Epithelial cell of esophagus (primary cell): ENCODE measurements around the gene RAPGEF2.

Experiments used
- DNase-seq: peaks from one replicate; pipeline ENCODE4 v3.0.0; 2010; ENCODE audit warnings: low read depth
- H3K4me3 ChIP-seq: 2 replicates; pipeline ENCODE4 v1.5.1; 2011; ENCODE audit warnings: mild to moderate bottlenecking, low read length, control low read depth
- TF ChIP-seq, protein P1 (sequence below): IDR thresholded peaks from 2 replicates; pipeline ENCODE4 v1.5.1; 2011; ENCODE audit warnings: low read depth, mild to moderate bottlenecking, low read length, control low read depth, inconsistent platforms; ENCODE audit not compliant: insufficient read depth; ENCODE audit errors: missing control alignments

RAPGEF2 gene

GRCh38 chr4:159235779-159236368, 133.0 kb downstream of the RAPGEF2 start:
- TF ChIP-seq, protein P1, sequence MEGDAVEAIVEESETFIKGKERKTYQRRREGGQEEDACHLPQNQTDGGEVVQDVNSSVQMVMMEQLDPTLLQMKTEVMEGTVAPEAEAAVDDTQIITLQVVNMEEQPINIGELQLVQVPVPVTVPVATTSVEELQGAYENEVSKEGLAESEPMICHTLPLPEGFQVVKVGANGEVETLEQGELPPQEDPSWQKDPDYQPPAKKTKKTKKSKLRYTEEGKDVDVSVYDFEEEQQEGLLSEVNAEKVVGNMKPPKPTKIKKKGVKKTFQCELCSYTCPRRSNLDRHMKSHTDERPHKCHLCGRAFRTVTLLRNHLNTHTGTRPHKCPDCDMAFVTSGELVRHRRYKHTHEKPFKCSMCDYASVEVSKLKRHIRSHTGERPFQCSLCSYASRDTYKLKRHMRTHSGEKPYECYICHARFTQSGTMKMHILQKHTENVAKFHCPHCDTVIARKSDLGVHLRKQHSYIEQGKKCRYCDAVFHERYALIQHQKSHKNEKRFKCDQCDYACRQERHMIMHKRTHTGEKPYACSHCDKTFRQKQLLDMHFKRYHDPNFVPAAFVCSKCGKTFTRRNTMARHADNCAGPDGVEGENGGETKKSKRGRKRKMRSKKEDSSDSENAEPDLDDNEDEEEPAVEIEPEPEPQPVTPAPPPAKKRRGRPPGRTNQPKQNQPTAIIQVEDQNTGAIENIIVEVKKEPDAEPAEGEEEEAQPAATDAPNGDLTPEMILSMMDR, result no peak
- H3K4me3 ChIP-seq, result no peak overlapping the region
- no peak for DNase-seq

GRCh38 chr4:159237975-159238374, 135.1 kb downstream of the RAPGEF2 start:
- DNase-seq, result no peak
- no peak overlapping the region for H3K4me3 ChIP-seq
- TF ChIP-seq, protein P1, result no peak

- H3K4me3 ChIP-seq, result no peak overlapping the region
- TF ChIP-seq, protein P1, result no peak
- no peak for DNase-seq
Measured at GRCh38 chr4:159238631-159239030, 135.8 kb downstream of the RAPGEF2 start.

DNA sequence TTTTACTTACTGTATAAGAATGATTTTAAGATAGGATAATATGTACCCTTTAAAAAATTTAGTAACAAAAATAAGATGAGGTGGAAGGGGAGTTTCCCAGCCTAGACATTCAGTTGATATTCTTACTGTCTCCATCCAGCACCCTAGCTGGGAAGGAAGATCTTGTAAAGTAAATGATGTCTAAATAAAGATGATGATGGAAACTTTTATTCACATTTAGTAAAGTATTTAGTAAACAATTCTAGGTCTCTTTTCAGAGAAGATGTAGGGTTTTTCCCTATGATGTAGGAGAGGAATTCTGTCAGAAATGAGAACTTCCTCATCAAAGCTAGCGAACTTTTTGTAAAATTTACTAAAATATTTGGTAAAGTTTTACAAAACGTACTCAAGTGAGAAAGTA, 136.8 kb downstream of the RAPGEF2 start:
- H3K4me3 ChIP-seq, result no peak overlapping the region
- no peak for DNase-seq
- TF ChIP-seq, protein P1, result no peak

GRCh38 chr4:159240046-159240445, 137.2 kb downstream of the RAPGEF2 start:
- DNase-seq, result no peak
- no peak overlapping the region for H3K4me3 ChIP-seq
- TF ChIP-seq, protein P1, result no peak

DNA sequence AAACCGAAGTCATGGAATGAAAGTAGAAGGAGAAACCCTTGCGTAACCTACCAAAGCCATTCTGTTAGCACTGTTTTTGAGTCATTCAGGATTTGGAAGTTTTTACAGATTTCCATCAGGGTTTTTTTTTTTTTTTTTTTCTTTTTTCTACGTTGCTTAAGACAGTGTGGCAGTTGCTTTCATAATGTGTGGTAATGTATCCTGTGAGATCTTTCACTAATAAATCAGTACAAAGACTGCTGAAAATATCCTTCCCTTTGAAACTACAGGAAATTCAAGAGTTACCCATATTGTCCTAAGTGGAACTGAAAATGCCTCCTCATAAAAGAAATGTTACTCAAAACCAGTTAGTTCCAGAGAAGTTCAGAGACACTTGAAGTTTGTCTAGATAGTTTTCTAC, 137.8 kb downstream of the RAPGEF2 start:
- no peak for DNase-seq
- no peak overlapping the region for H3K4me3 ChIP-seq
- TF ChIP-seq, protein P1, result no peak

- no peak for DNase-seq
- TF ChIP-seq, protein P1, result no peak
- no peak overlapping the region for H3K4me3 ChIP-seq
Measured at GRCh38 chr4:159242427-159242826, 139.5 kb downstream of the RAPGEF2 start.
